Colonic mucosa (tissue), 4 donors: ENCODE results near the gene VPS35. TPM values are rescaled to one million over a fixed set of nuclear protein-coding genes. Genes with fewer than 3 reads are reported as not detected.

ENCODE experiments used
- DNase-seq: peaks from one replicate; pipeline ENCODE4 v3.0.0-alpha.2; 2020
- H3K27ac ChIP-seq: fragments of 200-600 bp; one replicate; pipeline ENCODE4 v1.8.0; 2021
- H3K27me3 ChIP-seq: fragments of 200-600 bp; one replicate; pipeline ENCODE4 v1.8.0; 2021
- H3K36me3 ChIP-seq: fragments of 200-600 bp; one replicate; pipeline ENCODE4 v1.8.0; 2021
- H3K4me1 ChIP-seq: fragments of 200-600 bp; one replicate; pipeline ENCODE4 v1.8.0; 2021; ENCODE audit warnings: mild to moderate bottlenecking
- H3K4me3 ChIP-seq: fragments of 200-600 bp; one replicate; pipeline ENCODE4 v1.8.0; 2021
- H3K9ac ChIP-seq, 2 donors: one replicate each; pipeline ENCODE4 v1.7.0; 2013; ENCODE audit warnings: control low read depth in 2 of 2, low read depth in 2 of 2, low read length in 2 of 2
- H3K9me3 ChIP-seq: fragments of 200-600 bp; one replicate; pipeline ENCODE4 v1.8.0; 2021
- intact Hi-C: fragments of 100-400 bp; cut with DNase I; formaldehyde crosslinking; loops from one replicate; pipeline ENCODE4 v1.14.1; 2022
- total RNA-seq, 2 donors: library from RNA; stranded (reverse); fragmentation: NEBNext Ultra II Directional in 1 of 2; extraction: Animal tissue kit (Norgen Biotek cat#: 25700) in 1 of 2; gene quantifications; one replicate each; pipeline ENCODE4 v1.2.1, GENCODE V29; 2021
- TF ChIP-seq, protein P1 (sequence below): fragments of 200-600 bp; IDR thresholded peaks from one replicate; pipeline ENCODE4 v1.8.0; 2022; ENCODE audit warnings: antibody characterized with exemption, mild to moderate bottlenecking
- donor health status: healthy.
- donor health status: DM: no; HTN: no; CAD: no.
- donor health status: DM: no; HTN: no; CAD: no.

VPS35 gene
- total RNA-seq, 2 donors from 2014 or later = 121 to 124 TPM

DNA sequence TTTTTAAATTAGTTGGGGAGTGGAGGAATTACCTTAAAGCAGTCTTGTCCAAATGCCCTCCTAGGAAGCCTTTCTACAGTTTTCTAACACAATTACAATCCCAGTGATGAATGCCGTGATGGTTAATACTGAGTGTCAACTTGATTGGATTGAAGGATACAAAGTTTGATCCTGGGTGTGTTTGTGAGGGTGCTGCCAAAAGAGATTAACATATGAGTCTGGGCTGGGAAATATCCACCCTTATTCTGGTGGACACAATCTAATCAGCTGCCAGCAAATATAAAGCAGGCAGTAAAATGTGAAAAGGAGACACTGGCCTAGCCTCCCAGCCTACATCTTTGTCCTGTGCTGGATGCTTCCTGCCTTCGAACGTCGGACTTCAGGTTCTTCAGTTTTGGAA, 12.6 kb upstream of the VPS35 start:
- Histone ChIP-seq H3K9me3 (no peaks in the 10 kb centered on the region), H3K27ac (no peak overlapping the region), H3K27me3 (no peaks in the 10 kb centered on the region), H3K9ac (no peak overlapping the region), H3K4me3 (no peak overlapping the region), H3K36me3 (no peaks in the 10 kb centered on the region), H3K4me1 (no peaks in the 10 kb centered on the region)
- TF ChIP-seq, protein P1, sequence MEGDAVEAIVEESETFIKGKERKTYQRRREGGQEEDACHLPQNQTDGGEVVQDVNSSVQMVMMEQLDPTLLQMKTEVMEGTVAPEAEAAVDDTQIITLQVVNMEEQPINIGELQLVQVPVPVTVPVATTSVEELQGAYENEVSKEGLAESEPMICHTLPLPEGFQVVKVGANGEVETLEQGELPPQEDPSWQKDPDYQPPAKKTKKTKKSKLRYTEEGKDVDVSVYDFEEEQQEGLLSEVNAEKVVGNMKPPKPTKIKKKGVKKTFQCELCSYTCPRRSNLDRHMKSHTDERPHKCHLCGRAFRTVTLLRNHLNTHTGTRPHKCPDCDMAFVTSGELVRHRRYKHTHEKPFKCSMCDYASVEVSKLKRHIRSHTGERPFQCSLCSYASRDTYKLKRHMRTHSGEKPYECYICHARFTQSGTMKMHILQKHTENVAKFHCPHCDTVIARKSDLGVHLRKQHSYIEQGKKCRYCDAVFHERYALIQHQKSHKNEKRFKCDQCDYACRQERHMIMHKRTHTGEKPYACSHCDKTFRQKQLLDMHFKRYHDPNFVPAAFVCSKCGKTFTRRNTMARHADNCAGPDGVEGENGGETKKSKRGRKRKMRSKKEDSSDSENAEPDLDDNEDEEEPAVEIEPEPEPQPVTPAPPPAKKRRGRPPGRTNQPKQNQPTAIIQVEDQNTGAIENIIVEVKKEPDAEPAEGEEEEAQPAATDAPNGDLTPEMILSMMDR = no peak
- DNase-seq = no peak
- intact Hi-C loops = no loop called here

DNA sequence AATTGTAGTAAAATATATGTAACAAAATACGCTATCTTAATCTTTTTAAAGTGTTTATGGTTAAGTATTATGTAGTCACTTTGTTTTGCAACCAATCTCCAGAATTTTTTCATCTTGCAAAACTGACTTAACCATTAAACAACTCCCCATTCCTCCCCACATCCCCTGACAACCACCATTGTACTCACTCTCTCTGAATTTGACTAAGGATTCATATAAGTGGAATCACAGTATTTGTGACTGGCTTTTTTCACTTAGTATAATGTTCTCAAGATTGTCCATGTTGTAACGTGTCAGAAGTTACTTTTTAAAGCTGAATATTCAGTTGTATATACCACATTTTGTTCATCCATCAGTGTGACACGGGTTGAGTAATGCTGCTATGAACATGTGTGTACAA, 11.1 kb upstream of the VPS35 start:
- H3K27me3 ChIP-seq = no peaks in the 10 kb centered on the region
- H3K9ac ChIP-seq = no peak overlapping the region
- no peak overlapping the region for H3K4me3 ChIP-seq
- intact Hi-C loops = no loop called here
- no peaks in the 10 kb centered on the region for H3K4me1 ChIP-seq
- TF ChIP-seq, protein P1 = no peak
- DNase-seq = no peak
- no peak overlapping the region for H3K27ac ChIP-seq
- H3K36me3 ChIP-seq = no peaks in the 10 kb centered on the region
- no peaks in the 10 kb centered on the region for H3K9me3 ChIP-seq

DNA sequence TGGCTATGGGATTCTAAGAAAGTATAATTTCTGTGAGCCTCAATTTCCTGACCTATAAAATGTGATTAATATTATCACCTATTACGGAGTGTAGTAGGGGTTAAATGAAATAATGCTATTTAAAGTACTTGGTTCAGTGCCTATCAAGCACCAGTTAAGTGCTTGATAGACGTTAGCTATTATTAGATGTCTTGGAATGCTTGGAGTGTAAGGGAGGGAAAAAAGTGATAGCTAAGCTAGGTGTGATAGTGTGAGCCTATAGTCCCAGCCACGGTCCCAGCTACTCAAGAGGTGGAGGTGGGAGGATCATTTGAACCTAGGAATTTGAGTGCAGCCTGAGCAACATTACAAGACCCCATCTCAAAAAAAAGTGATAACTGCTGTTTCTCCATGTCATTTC, 8.0 kb upstream of the VPS35 start:
- TF ChIP-seq, protein P1 = no peak
- no peak overlapping the region for H3K27ac ChIP-seq
- H3K4me3 ChIP-seq = no peak overlapping the region
- H3K4me1 ChIP-seq = no peaks in the 10 kb centered on the region
- no peaks in the 10 kb centered on the region for H3K36me3 ChIP-seq
- H3K9ac ChIP-seq = no peak overlapping the region
- DNase-seq = no peak
- H3K9me3 ChIP-seq = no peaks in the 10 kb centered on the region
- H3K27me3 ChIP-seq = no peaks in the 10 kb centered on the region
- intact Hi-C loops = no loop called here

DNA sequence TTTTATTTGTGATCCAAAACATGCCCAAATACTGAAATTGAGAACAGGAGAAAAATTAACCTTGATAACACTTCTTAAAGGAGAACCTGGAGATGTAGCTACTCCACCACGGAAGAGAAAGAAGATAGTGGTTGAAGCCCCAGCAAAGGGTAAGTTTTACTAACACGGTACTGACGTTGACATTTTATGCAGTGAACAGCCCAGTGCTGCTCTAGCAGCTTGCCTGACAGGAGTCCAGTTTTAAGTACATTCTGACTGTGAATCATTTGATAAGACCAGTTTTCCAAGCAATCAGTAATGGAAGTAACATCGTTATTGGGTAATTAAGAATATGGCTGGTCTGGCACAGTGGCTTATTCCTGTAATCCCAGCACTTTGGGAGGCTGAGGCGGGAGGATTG, 7.0 kb upstream of the VPS35 start:
- Histone ChIP-seq H3K27me3 (no peaks in the 10 kb centered on the region), H3K4me1 (peaks cover 4% of the 10 kb centered on the region), H3K4me3 (no peak overlapping the region), H3K27ac (no peak overlapping the region), H3K36me3 (no peaks in the 10 kb centered on the region), H3K9me3 (no peaks in the 10 kb centered on the region), H3K9ac (no peak overlapping the region)
- TF ChIP-seq, protein P1 = no peak
- intact Hi-C loops = no loop called here
- no peak for DNase-seq

DNA sequence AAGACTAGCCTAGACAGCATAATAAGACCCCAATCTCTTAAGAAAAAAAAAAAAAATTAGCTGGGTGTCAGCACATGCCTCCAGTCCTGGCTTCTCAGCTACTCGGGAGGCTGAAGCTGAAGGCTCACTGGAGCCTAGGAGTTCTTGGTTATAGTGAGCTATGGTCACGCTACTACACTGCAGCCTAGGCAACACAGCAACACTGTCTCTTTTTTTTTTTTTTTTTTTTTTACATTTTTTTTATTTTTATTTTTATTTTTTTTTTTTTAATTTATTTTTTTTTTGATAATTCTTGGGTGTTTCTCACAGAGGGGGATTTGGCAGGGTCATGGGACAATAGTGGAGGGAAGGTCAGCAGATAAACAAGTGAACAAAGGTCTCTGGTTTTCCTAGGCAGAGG, 4.6 kb upstream of the VPS35 start:
- intact Hi-C loops = loop anchor here (5.0 kb wide), 1 partner anchor 109 kb away; no protein-coding TSS in a partner anchor
- no peaks in the 10 kb centered on the region for H3K27me3 ChIP-seq
- no peak for DNase-seq

More for the DNA sequence above, 4.6 kb upstream of the VPS35 start:
- H3K9ac ChIP-seq = no peak overlapping the region
- no peaks in the 10 kb centered on the region for H3K36me3 ChIP-seq
- no peaks in the 10 kb centered on the region for H3K9me3 ChIP-seq
- H3K4me3 ChIP-seq = no peak overlapping the region
- H3K4me1 ChIP-seq = peaks cover 10% of the 10 kb centered on the region
- no peak overlapping the region for H3K27ac ChIP-seq
- TF ChIP-seq, protein P1 = no peak
